DOHH2 (cell line): ENCODE results near the gene RTP4.

ENCODE experiments used
- EZH2phosphoT487 ChIP-seq: fragments of 200-600 bp; sonication (generic); IDR thresholded peaks from 2 replicates; pipeline ENCODE4 v1.6.1; 2017; ENCODE audit warnings: borderline replicate concordance, mild to moderate bottlenecking, antibody characterized with exemption, low read length, moderate library complexity, mixed read lengths
- TF ChIP-seq, protein P1 (sequence below): fragments of 200-600 bp; sonication (generic); IDR thresholded peaks from one replicate; pipeline ENCODE4 v1.5.1; 2014; ENCODE audit warnings: antibody characterized with exemption, mild to moderate bottlenecking, low read depth, low read length; ENCODE audit not compliant: poor library complexity, severe bottlenecking

DNA sequence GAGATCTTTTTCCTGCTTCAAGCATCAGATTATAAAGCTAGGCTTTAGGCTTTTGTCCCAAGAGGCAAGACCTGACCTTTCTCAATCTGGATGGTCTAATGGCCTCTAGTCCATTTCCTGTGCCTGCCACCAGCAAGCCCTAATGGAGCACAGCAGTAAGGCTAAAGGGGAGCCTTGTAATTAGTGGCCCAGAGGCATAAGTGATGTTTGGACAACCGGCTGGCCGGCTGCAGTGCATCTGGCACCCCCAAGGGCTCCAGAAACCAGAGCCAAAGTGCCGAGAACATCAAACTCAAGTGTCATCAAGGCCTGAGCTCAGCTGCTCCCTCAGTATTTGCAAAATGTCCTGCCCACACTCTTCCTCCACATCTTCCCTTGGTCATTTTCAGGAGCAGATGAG, 31.9 kb upstream of the RTP4 start:
- TF ChIP-seq, protein P1, sequence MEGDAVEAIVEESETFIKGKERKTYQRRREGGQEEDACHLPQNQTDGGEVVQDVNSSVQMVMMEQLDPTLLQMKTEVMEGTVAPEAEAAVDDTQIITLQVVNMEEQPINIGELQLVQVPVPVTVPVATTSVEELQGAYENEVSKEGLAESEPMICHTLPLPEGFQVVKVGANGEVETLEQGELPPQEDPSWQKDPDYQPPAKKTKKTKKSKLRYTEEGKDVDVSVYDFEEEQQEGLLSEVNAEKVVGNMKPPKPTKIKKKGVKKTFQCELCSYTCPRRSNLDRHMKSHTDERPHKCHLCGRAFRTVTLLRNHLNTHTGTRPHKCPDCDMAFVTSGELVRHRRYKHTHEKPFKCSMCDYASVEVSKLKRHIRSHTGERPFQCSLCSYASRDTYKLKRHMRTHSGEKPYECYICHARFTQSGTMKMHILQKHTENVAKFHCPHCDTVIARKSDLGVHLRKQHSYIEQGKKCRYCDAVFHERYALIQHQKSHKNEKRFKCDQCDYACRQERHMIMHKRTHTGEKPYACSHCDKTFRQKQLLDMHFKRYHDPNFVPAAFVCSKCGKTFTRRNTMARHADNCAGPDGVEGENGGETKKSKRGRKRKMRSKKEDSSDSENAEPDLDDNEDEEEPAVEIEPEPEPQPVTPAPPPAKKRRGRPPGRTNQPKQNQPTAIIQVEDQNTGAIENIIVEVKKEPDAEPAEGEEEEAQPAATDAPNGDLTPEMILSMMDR: no peak
- TF ChIP-seq EZH2phosphoT487: no peak
